Mesothelial cell of epicardium (in vitro differentiated cells): ENCODE results near the gene DHRS1. TPM values are rescaled to one million over a fixed set of nuclear protein-coding genes. Genes with fewer than 3 reads are reported as not detected.

Source experiments
- DNase-seq, 2 experiments: peaks; one replicate each; pipeline ENCODE4 v3.0.0; 2021; ENCODE audit warnings: low spot score in 2 of 2; ENCODE audit not compliant: unreplicated experiment in 2 of 2
- H3K27ac Mint-ChIP-seq: 2 replicates; pipeline ENCODE4 v1.8.0; 2021; ENCODE audit warnings: mixed read lengths
- H3K27me3 Mint-ChIP-seq: 2 replicates; pipeline ENCODE4 v1.8.0; 2021; ENCODE audit warnings: low read depth, mixed read lengths
- H3K36me3 Mint-ChIP-seq: 2 replicates; pipeline ENCODE4 v1.8.0; 2021; ENCODE audit warnings: mixed read lengths
- H3K4me1 Mint-ChIP-seq: 2 replicates; pipeline ENCODE4 v1.8.0; 2021; ENCODE audit warnings: mixed read lengths
- H3K4me3 Mint-ChIP-seq: 2 replicates; pipeline ENCODE4 v1.8.0; 2021; ENCODE audit warnings: mild to moderate bottlenecking, moderate library complexity, mixed read lengths
- H3K9me3 Mint-ChIP-seq: 2 replicates; pipeline ENCODE4 v1.8.0; 2021; ENCODE audit warnings: mixed read lengths
- total RNA-seq: library from RNA; stranded (reverse); gene quantifications from 3 replicates; pipeline ENCODE4 v1.2.1, GENCODE V29; 2021
- TF ChIP-seq, protein P1 (sequence below): fragments of 200-600 bp; sonication (generic); IDR thresholded peaks from one replicate; pipeline ENCODE4 v1.5.0; 2021; ENCODE audit warnings: antibody characterized with exemption; ENCODE audit not compliant: unreplicated experiment

DHRS1 gene
- total RNA-seq, 1 donor from 2014 or later, result 38.3 TPM

DNA sequence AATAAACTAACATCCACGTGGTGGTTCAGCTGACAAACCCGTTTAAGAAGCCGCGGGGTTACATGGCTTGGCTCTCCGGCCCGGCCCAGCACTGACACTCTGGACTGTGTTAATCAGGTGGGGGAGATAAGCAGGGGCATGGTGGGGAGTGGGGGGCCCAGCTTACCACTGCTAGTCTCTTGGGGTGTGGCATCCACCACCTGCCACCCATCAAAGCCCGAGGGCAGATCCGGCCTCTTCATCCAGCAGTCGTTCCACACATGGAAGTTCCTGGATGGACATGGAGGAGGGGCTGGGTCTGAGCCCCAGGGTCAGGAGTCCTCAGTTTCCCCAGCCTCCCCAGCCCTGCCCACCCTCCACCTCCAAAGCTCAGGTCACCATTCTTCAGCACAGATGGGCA is 41.5 kb downstream of the DHRS1 start:
- Mint-ChIP-seq H3K36me3 (no peaks in the 10 kb centered on the region), H3K27me3 (no peaks in the 10 kb centered on the region), H3K4me1 (peaks cover 21% of the 10 kb centered on the region), H3K27ac (peak overlapping the region; percentile 66), H3K9me3 (no peaks in the 10 kb centered on the region), H3K4me3 (no peak overlapping the region)
- TF ChIP-seq, protein P1, sequence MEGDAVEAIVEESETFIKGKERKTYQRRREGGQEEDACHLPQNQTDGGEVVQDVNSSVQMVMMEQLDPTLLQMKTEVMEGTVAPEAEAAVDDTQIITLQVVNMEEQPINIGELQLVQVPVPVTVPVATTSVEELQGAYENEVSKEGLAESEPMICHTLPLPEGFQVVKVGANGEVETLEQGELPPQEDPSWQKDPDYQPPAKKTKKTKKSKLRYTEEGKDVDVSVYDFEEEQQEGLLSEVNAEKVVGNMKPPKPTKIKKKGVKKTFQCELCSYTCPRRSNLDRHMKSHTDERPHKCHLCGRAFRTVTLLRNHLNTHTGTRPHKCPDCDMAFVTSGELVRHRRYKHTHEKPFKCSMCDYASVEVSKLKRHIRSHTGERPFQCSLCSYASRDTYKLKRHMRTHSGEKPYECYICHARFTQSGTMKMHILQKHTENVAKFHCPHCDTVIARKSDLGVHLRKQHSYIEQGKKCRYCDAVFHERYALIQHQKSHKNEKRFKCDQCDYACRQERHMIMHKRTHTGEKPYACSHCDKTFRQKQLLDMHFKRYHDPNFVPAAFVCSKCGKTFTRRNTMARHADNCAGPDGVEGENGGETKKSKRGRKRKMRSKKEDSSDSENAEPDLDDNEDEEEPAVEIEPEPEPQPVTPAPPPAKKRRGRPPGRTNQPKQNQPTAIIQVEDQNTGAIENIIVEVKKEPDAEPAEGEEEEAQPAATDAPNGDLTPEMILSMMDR, result no peak
- no peak for DNase-seq

DNA sequence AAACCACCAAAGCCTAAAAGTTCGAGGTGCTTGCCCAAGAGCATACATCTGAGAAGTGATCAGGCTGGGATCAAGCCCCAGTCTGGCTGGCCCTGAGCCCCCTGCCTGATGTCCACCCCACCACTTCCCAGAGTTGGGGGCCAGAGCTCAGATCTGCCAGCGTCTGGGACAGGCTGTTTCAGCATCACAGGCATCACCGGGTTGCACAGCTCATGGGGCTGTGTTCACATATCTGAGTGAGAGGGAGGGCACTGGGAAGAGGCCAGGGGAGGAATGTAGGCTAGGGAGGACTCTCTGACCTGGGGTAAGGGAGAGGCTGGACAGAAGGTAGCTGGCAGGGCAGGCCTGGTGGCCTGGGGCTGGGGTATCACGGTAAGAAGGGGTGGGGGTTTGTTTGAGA is 42.6 kb downstream of the DHRS1 start:
- no peak overlapping the region for H3K4me3 Mint-ChIP-seq
- H3K9me3 Mint-ChIP-seq, result no peaks in the 10 kb centered on the region
- peak overlapping the region; percentile 37 for H3K27ac Mint-ChIP-seq
- TF ChIP-seq, protein P1, result no peak
- H3K4me1 Mint-ChIP-seq, result peaks cover 21% of the 10 kb centered on the region
- no peaks in the 10 kb centered on the region for H3K36me3 Mint-ChIP-seq
- DNase-seq, result no peak
- no peaks in the 10 kb centered on the region for H3K27me3 Mint-ChIP-seq

DNA sequence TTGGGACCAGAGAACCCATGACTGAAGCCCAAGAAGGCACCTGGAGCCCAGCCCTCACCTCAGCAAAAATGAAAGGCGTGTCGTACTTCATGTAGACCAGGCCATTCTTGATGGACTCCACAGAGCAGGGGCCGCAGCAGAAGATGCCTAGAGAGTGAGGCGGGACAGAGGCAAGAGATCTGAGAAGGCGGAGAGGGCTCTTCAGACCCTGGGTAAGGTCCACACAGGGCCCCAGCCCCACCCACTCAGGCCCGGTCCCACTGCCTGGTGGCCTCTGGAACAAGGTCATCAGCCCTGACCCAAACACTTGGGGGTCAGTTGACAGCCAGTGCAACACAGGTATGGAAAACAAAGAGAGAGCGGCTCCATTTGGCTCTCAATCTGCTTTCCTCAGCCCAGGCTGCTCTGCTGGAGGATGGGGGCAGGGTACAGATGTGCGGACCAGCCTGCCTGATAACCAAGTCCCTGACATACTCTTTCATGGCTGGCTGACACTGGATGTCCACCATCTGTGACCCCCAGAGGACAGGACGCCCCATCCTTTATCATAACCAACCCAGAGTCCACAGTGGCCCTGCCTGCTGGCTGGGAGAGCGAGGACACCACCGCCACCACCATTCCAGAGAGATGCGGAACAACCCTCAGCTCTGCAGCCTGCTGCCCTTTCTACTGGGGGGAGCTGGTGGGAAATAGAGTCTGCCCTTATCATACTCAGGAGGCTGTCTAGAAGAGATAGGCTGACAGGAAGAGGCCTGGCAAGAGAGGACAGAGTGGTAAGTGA is 43.5 kb downstream of the DHRS1 start:
- H3K4me1 Mint-ChIP-seq, result peaks cover 21% of the 10 kb centered on the region
- no peaks in the 10 kb centered on the region for H3K27me3 Mint-ChIP-seq
- H3K27ac Mint-ChIP-seq, result no peak overlapping the region
- no peaks in the 10 kb centered on the region for H3K9me3 Mint-ChIP-seq
- H3K4me3 Mint-ChIP-seq, result no peak overlapping the region
- no peaks in the 10 kb centered on the region for H3K36me3 Mint-ChIP-seq
- DNase-seq, result no peak
- TF ChIP-seq, protein P1, result no peak

DNA sequence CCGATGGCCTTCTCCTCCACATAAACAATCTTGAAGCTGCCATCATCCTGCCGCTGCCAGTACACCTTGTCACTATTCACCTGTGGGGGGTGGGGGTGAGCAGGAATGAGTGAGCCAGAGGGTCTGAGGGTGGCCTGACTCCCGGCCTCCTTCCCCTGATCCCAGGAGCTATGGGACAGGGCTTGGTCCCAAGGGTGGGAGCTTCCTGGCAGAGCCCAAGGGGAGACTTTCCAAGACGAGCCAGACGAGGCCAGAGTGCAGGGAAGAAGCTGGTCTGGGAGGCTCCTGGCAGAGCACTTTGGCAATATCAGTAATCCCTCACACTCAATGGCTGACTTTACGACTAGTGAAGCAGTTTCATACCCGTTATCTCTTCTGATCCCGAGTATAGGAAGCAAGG is 44.1 kb downstream of the DHRS1 start:
- TF ChIP-seq, protein P1, result no peak
- Mint-ChIP-seq H3K9me3 (no peaks in the 10 kb centered on the region), H3K4me3 (no peak overlapping the region), H3K27ac (no peak overlapping the region), H3K4me1 (peaks cover 21% of the 10 kb centered on the region), H3K27me3 (no peaks in the 10 kb centered on the region), H3K36me3 (no peaks in the 10 kb centered on the region)
- DNase-seq, result no peak

DNA sequence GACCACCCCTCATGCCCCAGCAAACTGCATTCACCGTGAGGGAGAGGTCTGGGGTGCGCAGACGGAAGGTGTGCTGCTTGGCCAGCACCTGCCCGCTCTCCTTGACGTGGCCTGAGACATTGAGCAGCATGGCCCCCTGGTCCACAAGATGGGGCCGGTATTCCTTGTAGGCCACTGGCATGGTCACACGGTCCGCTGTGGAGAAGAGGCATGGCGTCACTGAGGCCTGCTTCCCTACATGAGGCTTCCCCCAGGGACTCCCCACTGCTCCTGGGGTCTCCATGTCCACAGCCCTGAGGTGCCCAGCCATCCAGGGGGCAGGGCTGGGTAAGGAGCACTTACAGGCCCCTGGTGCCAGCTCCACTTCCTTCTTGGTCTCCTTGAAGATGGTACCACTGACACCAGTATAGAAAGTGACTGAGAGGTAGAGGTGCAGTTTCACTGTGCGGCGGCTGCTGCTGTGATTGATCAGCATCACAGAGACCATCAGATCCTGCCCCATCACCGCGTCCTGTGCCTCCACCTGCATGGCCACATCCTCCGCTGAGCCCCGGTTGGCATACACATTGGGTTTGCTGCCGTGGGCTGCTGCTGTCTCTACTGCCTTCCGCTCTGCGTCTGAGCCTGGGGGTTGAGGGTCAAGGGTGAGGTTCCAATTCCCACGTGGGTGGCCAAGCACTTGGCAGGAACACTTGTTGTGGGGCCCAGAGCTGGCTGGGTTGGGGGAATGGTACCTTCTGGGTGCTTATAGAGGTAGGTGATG is 44.8 kb downstream of the DHRS1 start:
- H3K27me3 Mint-ChIP-seq, result no peaks in the 10 kb centered on the region
- H3K9me3 Mint-ChIP-seq, result no peaks in the 10 kb centered on the region
- H3K4me1 Mint-ChIP-seq, result peaks cover 19% of the 10 kb centered on the region
- TF ChIP-seq, protein P1, result no peak
- no peak overlapping the region for H3K27ac Mint-ChIP-seq
- H3K36me3 Mint-ChIP-seq, result no peaks in the 10 kb centered on the region
- DNase-seq, result no peak
- H3K4me3 Mint-ChIP-seq, result no peak overlapping the region
